Measurements from ENCODE around the gene MAST4. TPM values are rescaled to one million over a fixed set of nuclear protein-coding genes. Genes with fewer than 3 reads are reported as not detected.

Gene MAST4
- total and polyA plus RNA-seq, 2 of the 8 experiments (the other 6 are each of a cell fraction or from before 2014, with no cell fraction given), result 1.5 to 2.6 TPM

- Histone ChIP-seq H3K18ac (ENCODE audit: extremely low read depth, low read length) (no peak overlapping the region), H4K5ac (ENCODE audit: insufficient read length, low read depth, low read length) (no peak overlapping the region), H2AK5ac (ENCODE audit: low read depth, low read length) (no peak overlapping the region), H3K27me3 (replicated peaks in 1 of 4; ENCODE audit: control insufficient read depth in 3 of 4, extremely low read depth in 1 of 4, insufficient read depth in 3 of 4, low read length in 3 of 4) (no peaks in the 10 kb centered on the region; a peak in 1 of 7 replicates), H3K79me2 (ENCODE audit: control insufficient read depth in 1 of 2, insufficient read depth in 2 of 2, low read length in 2 of 2) (no peaks in the 10 kb centered on the region), H3K36me3 (ENCODE audit: control insufficient read depth in 2 of 4, insufficient read depth in 4 of 4, low read length in 3 of 4) (no peaks in the 10 kb centered on the region; a peak in 1 of 8 replicates), H3K4me3 (ENCODE audit: extremely low read depth in 1 of 4, insufficient read depth in 2 of 4, low read depth in 3 of 4, low read length in 4 of 4) (no peak overlapping the region), H3K56ac (replicated peaks; ENCODE audit: insufficient read length, low read depth, low read length) (no peak overlapping the region), H3K4ac (replicated peaks; ENCODE audit: insufficient read length, low read depth, low read length) (no peak overlapping the region), H3K23me2 (ENCODE audit: low read depth, low read length) (no peaks in the 10 kb centered on the region), H2BK5ac (ENCODE audit: low read depth, low read length) (no peak overlapping the region), H3K79me1 (ENCODE audit: low read depth, low read length) (no peaks in the 10 kb centered on the region), H2AFZ (ENCODE audit: low read length) (no peak overlapping the region), H3K14ac (ENCODE audit: insufficient read length) (no peak overlapping the region), H4K8ac (ENCODE audit: extremely low read depth, insufficient read depth, low read length) (no peak overlapping the region), H4K91ac (replicated peaks; ENCODE audit: insufficient read length, low read length) (no peak overlapping the region), H3K9ac (replicated peaks in 1 of 4; ENCODE audit: extremely low read depth in 1 of 4, low read depth in 3 of 4, low read length in 3 of 4) (no peak overlapping the region), H2BK15ac (ENCODE audit: low read length) (no peak overlapping the region), H2BK12ac (ENCODE audit: low read depth, low read length) (no peak overlapping the region), H4K20me1 (replicated peaks in 1 of 2; ENCODE audit: control insufficient read depth in 1 of 2, insufficient read depth in 2 of 2, low read length in 2 of 2) (no peaks in the 10 kb centered on the region), H3K9me3 (ENCODE audit: insufficient read depth in 2 of 2, low read depth in 1 of 2, low read length in 1 of 2) (no peaks in the 10 kb centered on the region), H2BK20ac (ENCODE audit: low read length) (no peak overlapping the region), H3K4me1 (replicated peaks in 1 of 4; ENCODE audit: control insufficient read depth in 3 of 4, insufficient read depth in 4 of 4, low read length in 3 of 4) (no peaks in the 10 kb centered on the region), H2BK120ac (replicated peaks; ENCODE audit: low read depth, low read length) (no peak overlapping the region), H3K27ac (ENCODE audit: low read depth, low read length) (no peak overlapping the region), H3K4me2 (ENCODE audit: insufficient read depth in 1 of 2, low read depth in 2 of 2, low read length in 2 of 2) (no peak overlapping the region), H3K23ac (ENCODE audit: insufficient read length) (no peak overlapping the region)
- no peak for FAIRE-seq
- no peak for DNase-seq (ENCODE audit: low read depth in 1 of 2, low spot score in 2 of 2)
- CTCF ChIA-PET (ENCODE audit: partially characterized antibody), result no interaction called here
- POLR2A ChIA-PET (ENCODE audit: partially characterized antibody), result no interaction called here
- 90 to 100% methylated on average over 2 to 3 of the region's 3 CpGs for WGBS, 2 experiments (ENCODE audit: extremely low coverage in 1 of 2, insufficient coverage in 1 of 2, insufficient read length in 1 of 2, insufficient replicate concordance in 2 of 2, low coverage in 1 of 2, low lambda C conversion rate in 2 of 2, missing lambda C conversion rate in 1 of 2)
- no peak for TF ChIP-seq RBBP5 (IDR thresholded peaks at IDR 0.05; ENCODE audit: borderline replicate concordance, low read depth, low read length)
- no peak for TF ChIP-seq JUN (IDR thresholded peaks at IDR 0.05; ENCODE audit: low read depth, low read length)
- no peak for TF ChIP-seq ASH2L (IDR thresholded peaks at IDR 0.05; ENCODE audit: low read length)
- TF ChIP-seq, protein P1, sequence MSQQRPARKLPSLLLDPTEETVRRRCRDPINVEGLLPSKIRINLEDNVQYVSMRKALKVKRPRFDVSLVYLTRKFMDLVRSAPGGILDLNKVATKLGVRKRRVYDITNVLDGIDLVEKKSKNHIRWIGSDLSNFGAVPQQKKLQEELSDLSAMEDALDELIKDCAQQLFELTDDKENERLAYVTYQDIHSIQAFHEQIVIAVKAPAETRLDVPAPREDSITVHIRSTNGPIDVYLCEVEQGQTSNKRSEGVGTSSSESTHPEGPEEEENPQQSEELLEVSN (IDR thresholded peaks at IDR 0.05), result no peak
- no peak for TF ChIP-seq BRCA1 (IDR thresholded peaks at IDR 0.05; ENCODE audit: low read depth, low read length)
- TF ChIP-seq EZH2 (IDR thresholded peaks at IDR 0.05; ENCODE audit: low read depth, low read length, severe bottlenecking), result no peak
- TF ChIP-seq CBX5 (IDR thresholded peaks at IDR 0.05; ENCODE audit: low read depth, low read length), result no peak
- no peak for TF ChIP-seq SUZ12 (IDR thresholded peaks at IDR 0.05; ENCODE audit: low read length)
- TF ChIP-seq SAP30 (IDR thresholded peaks at IDR 0.05; ENCODE audit: insufficient read depth, insufficient replicate concordance, low read length), result no peak
- no peak for TF ChIP-seq CTBP2 (IDR thresholded peaks at IDR 0.05; ENCODE audit: borderline replicate concordance, insufficient read depth, insufficient read length, low read length)
- TF ChIP-seq MAX (IDR thresholded peaks at IDR 0.05), result no peak
- TF ChIP-seq, protein P2, sequence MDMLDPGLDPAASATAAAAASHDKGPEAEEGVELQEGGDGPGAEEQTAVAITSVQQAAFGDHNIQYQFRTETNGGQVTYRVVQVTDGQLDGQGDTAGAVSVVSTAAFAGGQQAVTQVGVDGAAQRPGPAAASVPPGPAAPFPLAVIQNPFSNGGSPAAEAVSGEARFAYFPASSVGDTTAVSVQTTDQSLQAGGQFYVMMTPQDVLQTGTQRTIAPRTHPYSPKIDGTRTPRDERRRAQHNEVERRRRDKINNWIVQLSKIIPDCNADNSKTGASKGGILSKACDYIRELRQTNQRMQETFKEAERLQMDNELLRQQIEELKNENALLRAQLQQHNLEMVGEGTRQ (IDR thresholded peaks at IDR 0.05; ENCODE audit: low read length), result no peak
- TF ChIP-seq JUND (IDR thresholded peaks at IDR 0.05; ENCODE audit: low read length), result no peak
These were observed 336.3 kb downstream of the MAST4 start for GRCh38 chr5:66932457-66932856.

All from H1 (cell line).